ENCODE data around the gene DNER. TPM values are rescaled to one million over a fixed set of nuclear protein-coding genes. Genes with fewer than 3 reads are reported as not detected.
"Not testable (repeated sequence)": the region's sequence is repeated elsewhere in the genome, so short reads cannot be mapped to it uniquely, and the experiment has no call there.

DNER gene
- total and polyA plus RNA-seq, 10 of the 15 experiments (the other 5 are each of a cell fraction or from before 2014, with no cell fraction given): 0.04 to 0.08 (median 0.07) TPM; not detected in 7

GRCh38 chr2:229695961-229696360 is 18.4 kb downstream of the DNER start:
- no peak for FAIRE-seq
- no peak for ATAC-seq
- DNase-seq (ENCODE audit: low read depth, low spot score): no peak
- no peak overlapping the region for H3K4me2 ChIP-seq (ENCODE audit: control insufficient read depth, insufficient read depth)
- no peaks in the 10 kb centered on the region for H4K20me1 ChIP-seq (ENCODE audit: control insufficient read depth, insufficient read depth)
- ChIA-PET CTCF (no interaction called here), POLR2A (no interaction called here), RAD21 (ENCODE audit: unreplicated experiment) (no interaction called here), SMC1A (ENCODE audit: uncharacterized antibody, unreplicated experiment) (no interaction called here)
- H2AFZ ChIP-seq (ENCODE audit: control insufficient read depth, low read depth, low read length): no peak overlapping the region
- H3K4me1 ChIP-seq (ENCODE audit: control insufficient read depth, insufficient read depth, low read length): no peaks in the 10 kb centered on the region
- no peak overlapping the region for H3K27ac ChIP-seq (ENCODE audit: control insufficient read depth, insufficient read depth)
- BruUV-seq (replicated peaks): no TSS peak
- H3K9ac ChIP-seq (ENCODE audit: control insufficient read depth, insufficient read depth, low read length): no peak overlapping the region
- intact Hi-C loops (cut with micrococcal nuclease; ENCODE audit: unreplicated experiment) (no loop called here), in situ Hi-C loops (cut with MboI) (no loop called here)
- no peaks in the 10 kb centered on the region for H3K79me2 ChIP-seq (ENCODE audit: control insufficient read depth, insufficient read depth, low read length)
- no peaks in the 10 kb centered on the region for H3K27me3 ChIP-seq (replicated peaks in 1 of 2; ENCODE audit: control insufficient read depth in 2 of 2, insufficient read depth in 2 of 2, low read length in 1 of 2)
- no peaks in the 10 kb centered on the region for H3K9me3 ChIP-seq (replicated peaks; ENCODE audit: control insufficient read depth, insufficient read depth, low read length)
- no peak overlapping the region for H3K4me3 ChIP-seq
- 87% methylated on average over 2 of the region's 2 CpGs for WGBS (ENCODE audit: insufficient coverage, insufficient replicate concordance, low lambda C conversion rate, missing lambda C conversion rate)
- TF ChIP-seq ZNF384 (IDR thresholded peaks at IDR 0.05; ENCODE audit: borderline replicate concordance, low read depth, low read length): no peak
- no peak for TF ChIP-seq SIN3A (IDR thresholded peaks at IDR 0.05; ENCODE audit: low read depth, low read length)
- TF ChIP-seq NFXL1 (IDR thresholded peaks at IDR 0.05; ENCODE audit: borderline replicate concordance): no peak
- TF ChIP-seq, protein P1, sequence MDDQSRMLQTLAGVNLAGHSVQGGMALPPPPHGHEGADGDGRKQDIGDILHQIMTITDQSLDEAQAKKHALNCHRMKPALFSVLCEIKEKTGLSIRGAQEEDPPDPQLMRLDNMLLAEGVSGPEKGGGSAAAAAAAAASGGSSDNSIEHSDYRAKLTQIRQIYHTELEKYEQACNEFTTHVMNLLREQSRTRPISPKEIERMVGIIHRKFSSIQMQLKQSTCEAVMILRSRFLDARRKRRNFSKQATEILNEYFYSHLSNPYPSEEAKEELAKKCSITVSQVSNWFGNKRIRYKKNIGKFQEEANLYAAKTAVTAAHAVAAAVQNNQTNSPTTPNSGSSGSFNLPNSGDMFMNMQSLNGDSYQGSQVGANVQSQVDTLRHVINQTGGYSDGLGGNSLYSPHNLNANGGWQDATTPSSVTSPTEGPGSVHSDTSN (IDR thresholded peaks at IDR 0.05; ENCODE audit: insufficient replicate concordance, low read depth, low read length): no peak
- TF ChIP-seq WRNIP1 (IDR thresholded peaks at IDR 0.05; ENCODE audit: borderline replicate concordance, low read depth, low read length): no peak
- no peak for TF ChIP-seq NR2F1 (conservative IDR thresholded peaks at IDR 0.05)
- no peak for TF ChIP-seq GATAD2B (conservative IDR thresholded peaks at IDR 0.05; ENCODE audit: low read depth)
- no peak for TF ChIP-seq KDM1A (IDR thresholded peaks at IDR 0.05; ENCODE audit: borderline replicate concordance)
- no peak for TF ChIP-seq MEF2A (IDR thresholded peaks at IDR 0.05; ENCODE audit: insufficient read depth, low read depth, low read length)
- TF ChIP-seq, protein P2, sequence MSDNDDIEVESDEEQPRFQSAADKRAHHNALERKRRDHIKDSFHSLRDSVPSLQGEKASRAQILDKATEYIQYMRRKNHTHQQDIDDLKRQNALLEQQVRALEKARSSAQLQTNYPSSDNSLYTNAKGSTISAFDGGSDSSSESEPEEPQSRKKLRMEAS (IDR thresholded peaks at IDR 0.05; ENCODE audit: low read depth, low read length): no peak
- no peaks in the 10 kb centered on the region for H3K36me3 ChIP-seq (ENCODE audit: control insufficient read depth in 2 of 2, insufficient read depth in 2 of 2, low read length in 1 of 2)

GRCh38 chr2:229693845-229694244 is 20.5 kb downstream of the DNER start:
- H3K79me2 ChIP-seq (ENCODE audit: control insufficient read depth, insufficient read depth, low read length); intact Hi-C loops (cut with micrococcal nuclease; ENCODE audit: unreplicated experiment); H4K20me1 ChIP-seq (ENCODE audit: control insufficient read depth, insufficient read depth); H3K36me3 ChIP-seq (ENCODE audit: control insufficient read depth in 2 of 2, insufficient read depth in 2 of 2, low read length in 1 of 2); CTCF ChIA-PET; H3K4me2 ChIP-seq (ENCODE audit: control insufficient read depth, insufficient read depth); H3K4me1 ChIP-seq (ENCODE audit: control insufficient read depth, insufficient read depth, low read length); SMC1A ChIA-PET (ENCODE audit: uncharacterized antibody, unreplicated experiment); H3K9me3 ChIP-seq (replicated peaks; ENCODE audit: control insufficient read depth, insufficient read depth, low read length); FAIRE-seq; H3K27me3 ChIP-seq (replicated peaks in 1 of 2; ENCODE audit: control insufficient read depth in 2 of 2, insufficient read depth in 2 of 2, low read length in 1 of 2); BruUV-seq (replicated peaks); H2AFZ ChIP-seq (ENCODE audit: control insufficient read depth, low read depth, low read length); H3K27ac ChIP-seq (ENCODE audit: control insufficient read depth, insufficient read depth); POLR2A ChIA-PET; RAD21 ChIA-PET (ENCODE audit: unreplicated experiment); H3K9ac ChIP-seq (ENCODE audit: control insufficient read depth, insufficient read depth, low read length); H3K4me3 ChIP-seq; DNase-seq (ENCODE audit: low read depth, low spot score); in situ Hi-C loops (cut with MboI); ATAC-seq: not testable (repeated sequence)
- 13% methylated on average over 1 of the region's 1 CpG for WGBS (ENCODE audit: insufficient coverage, insufficient replicate concordance, low lambda C conversion rate, missing lambda C conversion rate)
